Type B pancreatic cell (in vitro differentiated cells): ENCODE measurements around the gene ZBTB14. TPM values are rescaled to one million over a fixed set of nuclear protein-coding genes. Genes with fewer than 3 reads are reported as not detected.

ENCODE experiments used
- DNase-seq: peaks from one replicate; pipeline ENCODE4 v3.0.0; 2021; ENCODE audit warnings: mixed read lengths; ENCODE audit not compliant: unreplicated experiment; ENCODE audit errors: extremely low spot score
- H3K27ac Mint-ChIP-seq: 2 replicates; pipeline ENCODE4 v1.8.0; 2021; ENCODE audit warnings: mild to moderate bottlenecking, mixed read lengths
- H3K27me3 Mint-ChIP-seq: 2 replicates; pipeline ENCODE4 v1.8.0; 2021; ENCODE audit warnings: mixed read lengths
- H3K36me3 Mint-ChIP-seq: 2 replicates; pipeline ENCODE4 v1.8.0; 2021; ENCODE audit warnings: mixed read lengths
- H3K4me1 Mint-ChIP-seq: one replicate; pipeline ENCODE4 v1.8.0; 2021; ENCODE audit warnings: mixed read lengths; ENCODE audit not compliant: unreplicated experiment
- H3K4me3 Mint-ChIP-seq: 2 replicates; pipeline ENCODE4 v1.8.0; 2021; ENCODE audit warnings: mild to moderate bottlenecking, mixed read lengths
- H3K9me3 Mint-ChIP-seq: 2 replicates; pipeline ENCODE4 v1.8.0; 2021; ENCODE audit warnings: mixed read lengths
- total RNA-seq: library from RNA; stranded (reverse); gene quantifications from 2 replicates; pipeline ENCODE4 v1.2.1, GENCODE V29; 2021; ENCODE audit warnings: low replicate concordance
- TF ChIP-seq, protein P1 (sequence below): fragments of 200-600 bp; sonication (generic); conservative IDR thresholded peaks from 2 replicates; pipeline ENCODE4 v1.5.0; 2021; ENCODE audit warnings: antibody characterized with exemption, mild to moderate bottlenecking

Gene ZBTB14
- total RNA-seq, 1 donor from 2014 or later: 12.8 TPM

DNA sequence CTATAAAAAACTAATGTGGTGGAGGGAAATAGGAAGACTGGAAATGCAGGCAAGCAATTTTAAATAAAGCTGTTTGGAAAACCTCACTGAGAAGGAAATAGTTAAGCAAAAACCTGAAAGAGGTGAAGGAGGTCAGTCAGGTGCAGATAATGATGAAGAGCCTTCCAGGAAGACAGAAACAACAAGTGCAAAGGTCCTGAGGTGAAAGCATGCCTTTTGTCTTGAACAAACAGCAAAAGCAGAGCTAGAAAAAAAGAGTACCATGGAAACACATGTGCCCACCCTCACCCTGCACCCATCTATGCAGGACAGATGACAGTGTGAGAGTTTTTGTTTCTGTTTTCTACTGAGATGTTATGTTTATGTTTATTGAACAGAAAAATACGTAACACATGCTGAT is 8.1 kb upstream of the ZBTB14 start:
- Mint-ChIP-seq H3K4me1 (no peaks in the 10 kb centered on the region), H3K4me3 (no peak overlapping the region), H3K36me3 (no peaks in the 10 kb centered on the region), H3K9me3 (no peaks in the 10 kb centered on the region), H3K27ac (no peak overlapping the region), H3K27me3 (peaks cover 20% of the 10 kb centered on the region)
- TF ChIP-seq, protein P1, sequence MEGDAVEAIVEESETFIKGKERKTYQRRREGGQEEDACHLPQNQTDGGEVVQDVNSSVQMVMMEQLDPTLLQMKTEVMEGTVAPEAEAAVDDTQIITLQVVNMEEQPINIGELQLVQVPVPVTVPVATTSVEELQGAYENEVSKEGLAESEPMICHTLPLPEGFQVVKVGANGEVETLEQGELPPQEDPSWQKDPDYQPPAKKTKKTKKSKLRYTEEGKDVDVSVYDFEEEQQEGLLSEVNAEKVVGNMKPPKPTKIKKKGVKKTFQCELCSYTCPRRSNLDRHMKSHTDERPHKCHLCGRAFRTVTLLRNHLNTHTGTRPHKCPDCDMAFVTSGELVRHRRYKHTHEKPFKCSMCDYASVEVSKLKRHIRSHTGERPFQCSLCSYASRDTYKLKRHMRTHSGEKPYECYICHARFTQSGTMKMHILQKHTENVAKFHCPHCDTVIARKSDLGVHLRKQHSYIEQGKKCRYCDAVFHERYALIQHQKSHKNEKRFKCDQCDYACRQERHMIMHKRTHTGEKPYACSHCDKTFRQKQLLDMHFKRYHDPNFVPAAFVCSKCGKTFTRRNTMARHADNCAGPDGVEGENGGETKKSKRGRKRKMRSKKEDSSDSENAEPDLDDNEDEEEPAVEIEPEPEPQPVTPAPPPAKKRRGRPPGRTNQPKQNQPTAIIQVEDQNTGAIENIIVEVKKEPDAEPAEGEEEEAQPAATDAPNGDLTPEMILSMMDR: no peak
- no peak for DNase-seq

DNA sequence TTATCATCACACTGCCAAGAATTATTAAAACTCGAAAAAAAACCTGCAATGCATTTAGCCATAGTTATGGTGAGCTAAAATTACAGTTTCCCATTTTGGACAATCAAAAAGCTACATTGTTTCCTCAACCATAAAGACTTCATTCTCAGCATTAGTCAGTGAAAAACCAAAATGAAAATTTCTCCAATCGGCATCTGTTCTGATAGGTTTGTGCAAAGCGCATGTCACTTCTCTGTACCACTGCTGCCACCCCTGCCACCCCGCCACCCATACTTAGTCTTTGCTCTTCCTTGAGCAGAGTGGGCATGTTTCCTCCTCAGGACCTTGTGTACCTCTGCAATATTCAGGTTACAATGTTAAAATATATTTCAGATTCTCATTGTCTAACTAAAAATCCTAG is 7.1 kb upstream of the ZBTB14 start:
- H3K4me1 Mint-ChIP-seq: no peaks in the 10 kb centered on the region
- TF ChIP-seq, protein P1: no peak
- H3K27me3 Mint-ChIP-seq: peaks cover 20% of the 10 kb centered on the region

DNA sequence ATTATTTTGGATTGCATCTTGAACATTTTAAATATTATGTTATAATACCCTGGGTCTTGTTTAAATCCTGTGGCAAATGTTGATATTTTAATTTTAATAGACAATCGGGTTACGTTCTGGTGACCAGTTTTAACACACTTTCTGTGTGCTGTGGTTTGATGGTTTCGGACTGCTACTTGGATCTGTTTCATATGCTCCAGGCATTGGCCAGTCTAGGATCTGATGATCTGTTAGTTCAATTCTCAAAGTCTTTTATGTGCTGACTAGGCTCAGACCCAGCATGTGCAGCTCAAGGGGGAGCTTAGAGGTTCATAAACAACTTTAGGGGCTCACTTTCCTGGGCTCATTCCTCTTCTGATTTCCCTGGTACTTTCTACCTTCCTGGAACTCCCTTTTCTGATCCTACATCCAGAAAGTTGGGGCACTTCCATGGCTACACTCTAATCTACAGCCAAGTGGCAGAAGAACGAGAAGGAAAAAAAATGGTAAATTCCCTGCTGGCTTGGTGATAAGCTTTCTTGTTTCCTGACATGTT is 5.0 kb upstream of the ZBTB14 start:
- TF ChIP-seq, protein P1: no peak
- no peak overlapping the region for H3K27ac Mint-ChIP-seq
- no peaks in the 10 kb centered on the region for H3K36me3 Mint-ChIP-seq
- peaks cover 25% of the 10 kb centered on the region for H3K27me3 Mint-ChIP-seq
- no peak for DNase-seq
- H3K4me1 Mint-ChIP-seq: peaks cover 5% of the 10 kb centered on the region
- no peaks in the 10 kb centered on the region for H3K9me3 Mint-ChIP-seq
- no peak overlapping the region for H3K4me3 Mint-ChIP-seq

More for the DNA sequence above, 7.1 kb upstream of the ZBTB14 start:
- no peak for DNase-seq
- no peak overlapping the region for H3K4me3 Mint-ChIP-seq
- no peaks in the 10 kb centered on the region for H3K9me3 Mint-ChIP-seq
- H3K36me3 Mint-ChIP-seq: no peaks in the 10 kb centered on the region
- no peak overlapping the region for H3K27ac Mint-ChIP-seq

DNA sequence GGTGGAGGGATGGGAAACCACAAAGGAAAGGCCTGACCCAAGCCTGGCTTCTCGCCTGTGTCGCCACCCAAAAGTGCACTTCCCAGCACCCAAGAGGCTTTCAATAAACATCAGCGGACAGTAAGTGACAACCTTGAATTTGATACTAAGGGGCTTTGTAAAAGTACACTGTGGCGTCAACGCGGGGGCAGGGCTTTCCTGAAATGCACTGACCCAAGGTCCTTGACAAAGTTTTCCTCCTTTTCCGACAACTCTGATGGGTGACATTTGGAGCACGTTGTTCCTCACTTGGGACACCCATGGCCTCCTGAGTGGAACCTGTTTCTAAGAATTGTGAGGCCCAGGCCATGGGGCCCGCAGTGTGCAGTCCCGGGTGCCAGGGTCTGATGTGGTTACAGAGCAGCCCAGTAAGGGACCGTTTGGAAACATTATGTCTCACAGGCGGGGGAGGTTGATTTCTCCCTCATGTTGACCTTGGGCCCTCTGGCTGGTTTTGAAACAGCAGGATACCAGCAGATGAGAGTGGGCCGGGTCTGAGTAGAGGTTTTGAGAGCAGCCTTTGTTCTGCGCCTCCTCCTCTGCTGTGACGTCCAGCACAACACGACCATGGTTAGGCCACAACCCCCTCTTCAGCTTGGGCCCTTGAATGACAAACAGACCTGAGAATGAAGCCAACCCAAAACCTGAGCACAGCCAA is 2.8 kb upstream of the ZBTB14 start:
- no peak for DNase-seq

DNA sequence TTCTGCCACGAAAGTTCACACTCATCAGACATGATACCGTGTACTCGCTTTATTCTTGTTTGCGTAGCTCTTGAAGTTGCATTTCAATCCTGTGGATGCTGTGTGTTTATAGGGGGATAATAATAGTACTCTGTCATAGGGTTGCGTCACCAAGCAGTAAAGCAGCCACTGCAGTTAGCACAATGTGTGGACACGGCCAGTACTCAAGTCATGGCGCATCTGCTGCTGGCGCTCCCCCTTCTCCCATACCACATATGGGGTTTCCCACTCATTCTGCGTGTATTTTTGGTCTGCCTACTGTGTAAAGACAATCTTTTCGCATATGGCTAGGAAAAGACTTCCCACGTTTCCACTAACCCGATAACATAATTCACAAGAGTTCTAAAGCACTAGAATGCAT is 2.1 kb upstream of the ZBTB14 start:
- Mint-ChIP-seq H3K27me3 (peaks cover 13% of the 10 kb centered on the region), H3K27ac (no peak overlapping the region), H3K36me3 (peaks cover under 1% of the 10 kb centered on the region), H3K4me3 (peak overlapping the region; percentile 35), H3K4me1 (peaks cover 11% of the 10 kb centered on the region), H3K9me3 (no peaks in the 10 kb centered on the region)
- TF ChIP-seq, protein P1: no peak
- DNase-seq: no peak

More for the DNA sequence above, 2.8 kb upstream of the ZBTB14 start:
- peaks cover 11% of the 10 kb centered on the region for H3K4me1 Mint-ChIP-seq
- peak overlapping the region; percentile 35 for H3K4me3 Mint-ChIP-seq
- no peaks in the 10 kb centered on the region for H3K9me3 Mint-ChIP-seq
- no peak overlapping the region for H3K27ac Mint-ChIP-seq
- no peaks in the 10 kb centered on the region for H3K36me3 Mint-ChIP-seq
- TF ChIP-seq, protein P1: no peak
- H3K27me3 Mint-ChIP-seq: peaks cover 17% of the 10 kb centered on the region
